ENCODE results near the gene PRKCB.

The PRKCB gene

DNA sequence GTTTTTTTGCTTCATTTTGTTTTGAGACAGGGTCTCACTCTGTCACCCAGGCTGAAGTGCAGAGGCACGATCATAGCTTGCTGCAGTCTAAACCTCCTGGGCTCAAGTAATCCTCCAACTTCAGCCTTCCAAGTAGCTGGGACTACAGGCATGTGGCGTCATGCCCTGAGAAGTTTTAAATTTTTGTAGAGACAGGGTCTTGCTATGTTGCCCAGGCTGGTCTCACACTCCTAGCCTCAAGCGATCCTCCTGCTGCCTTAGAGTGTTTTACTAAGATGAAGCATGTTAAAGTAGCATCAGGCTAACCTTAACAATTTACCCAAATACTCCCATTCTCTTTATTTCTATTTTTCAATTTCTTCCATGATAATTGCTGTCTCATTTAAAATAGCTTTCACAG, 371.1 kb downstream of the PRKCB start:
- Histone ChIP-seq H3K27ac (ENCODE audit: extremely low read depth, low read depth, low read length) (no peak overlapping the region), H3K9me3 (ENCODE audit: control insufficient read depth, insufficient read depth, low read depth, low read length) (no peaks in the 10 kb centered on the region), H3K4me1 (ENCODE audit: control insufficient read depth, insufficient read depth, low read length) (no peaks in the 10 kb centered on the region), H3K36me3 (ENCODE audit: control insufficient read depth in 2 of 2, insufficient read depth in 1 of 2, low read length in 2 of 2) (no peaks in the 10 kb centered on the region), H3K4me3 (ENCODE audit: low read depth, low read length) (no peak overlapping the region)
- POLR2A ChIA-PET = no interaction called here
- CTCF ChIA-PET = interaction anchor here (0.6 kb wide), 1 partner anchor 165 kb away, joined by 3 read pairs; no protein-coding TSS in a partner anchor
- TF ChIP-seq ZNF529 (tag by site-specific recombination; IDR thresholded peaks at IDR 0.05; ENCODE audit: insufficient replicate concordance) = no peak
- TF ChIP-seq, protein P1, sequence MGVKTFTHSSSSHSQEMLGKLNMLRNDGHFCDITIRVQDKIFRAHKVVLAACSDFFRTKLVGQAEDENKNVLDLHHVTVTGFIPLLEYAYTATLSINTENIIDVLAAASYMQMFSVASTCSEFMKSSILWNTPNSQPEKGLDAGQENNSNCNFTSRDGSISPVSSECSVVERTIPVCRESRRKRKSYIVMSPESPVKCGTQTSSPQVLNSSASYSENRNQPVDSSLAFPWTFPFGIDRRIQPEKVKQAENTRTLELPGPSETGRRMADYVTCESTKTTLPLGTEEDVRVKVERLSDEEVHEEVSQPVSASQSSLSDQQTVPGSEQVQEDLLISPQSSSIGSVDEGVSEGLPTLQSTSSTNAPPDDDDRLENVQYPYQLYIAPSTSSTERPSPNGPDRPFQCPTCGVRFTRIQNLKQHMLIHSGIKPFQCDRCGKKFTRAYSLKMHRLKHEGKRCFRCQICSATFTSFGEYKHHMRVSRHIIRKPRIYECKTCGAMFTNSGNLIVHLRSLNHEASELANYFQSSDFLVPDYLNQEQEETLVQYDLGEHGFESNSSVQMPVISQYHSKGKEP (tag by site-specific recombination; IDR thresholded peaks at IDR 0.05) = no peak
- TF ChIP-seq ZNF426 (tag by site-specific recombination; IDR thresholded peaks at IDR 0.05) = no peak
- TF ChIP-seq, protein P2, sequence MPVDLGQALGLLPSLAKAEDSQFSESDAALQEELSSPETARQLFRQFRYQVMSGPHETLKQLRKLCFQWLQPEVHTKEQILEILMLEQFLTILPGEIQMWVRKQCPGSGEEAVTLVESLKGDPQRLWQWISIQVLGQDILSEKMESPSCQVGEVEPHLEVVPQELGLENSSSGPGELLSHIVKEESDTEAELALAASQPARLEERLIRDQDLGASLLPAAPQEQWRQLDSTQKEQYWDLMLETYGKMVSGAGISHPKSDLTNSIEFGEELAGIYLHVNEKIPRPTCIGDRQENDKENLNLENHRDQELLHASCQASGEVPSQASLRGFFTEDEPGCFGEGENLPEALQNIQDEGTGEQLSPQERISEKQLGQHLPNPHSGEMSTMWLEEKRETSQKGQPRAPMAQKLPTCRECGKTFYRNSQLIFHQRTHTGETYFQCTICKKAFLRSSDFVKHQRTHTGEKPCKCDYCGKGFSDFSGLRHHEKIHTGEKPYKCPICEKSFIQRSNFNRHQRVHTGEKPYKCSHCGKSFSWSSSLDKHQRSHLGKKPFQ (tag by site-specific recombination; IDR thresholded peaks at IDR 0.05) = no peak
- TF ChIP-seq ZNF654 (tag by site-specific recombination; IDR thresholded peaks at IDR 0.05; ENCODE audit: low read depth) = no peak
- no peak for TF ChIP-seq ZNF394 (tag by site-specific recombination; IDR thresholded peaks at IDR 0.05; ENCODE audit: borderline replicate concordance)
- TF ChIP-seq ZNF677 (tag by site-specific recombination; IDR thresholded peaks at IDR 0.05) = no peak
- no peak for TF ChIP-seq ZNF223 (tag by site-specific recombination; IDR thresholded peaks at IDR 0.05)
- TF ChIP-seq SP3 (tag by site-specific recombination; IDR thresholded peaks at IDR 0.05) = no peak
- no peak for TF ChIP-seq ZBTB48 (tag by site-specific recombination; IDR thresholded peaks at IDR 0.05)
- TF ChIP-seq ZNF621 (tag by site-specific recombination; IDR thresholded peaks at IDR 0.05) = no peak
- TF ChIP-seq ZNF341 (tag by site-specific recombination; IDR thresholded peaks at IDR 0.05; ENCODE audit: low read depth) = no peak
- TF ChIP-seq ZNF324 (tag by site-specific recombination; IDR thresholded peaks at IDR 0.05) = no peak
- no peak for TF ChIP-seq ZNF626 (tag by site-specific recombination; IDR thresholded peaks at IDR 0.05)
- TF ChIP-seq IKZF3 (tag by site-specific recombination; IDR thresholded peaks at IDR 0.05) = no peak
- no peak for TF ChIP-seq ZNF768 (tag by site-specific recombination; IDR thresholded peaks at IDR 0.05)
- TF ChIP-seq ZFP3 (tag by site-specific recombination; IDR thresholded peaks at IDR 0.05; ENCODE audit: low read depth) = no peak
- no peak for TF ChIP-seq ZNF544 (tag by site-specific recombination; IDR thresholded peaks at IDR 0.05)
- TF ChIP-seq ZBTB20 (tag by site-specific recombination; IDR thresholded peaks at IDR 0.05) = no peak
- TF ChIP-seq ZNF473 (tag by site-specific recombination; IDR thresholded peaks at IDR 0.05) = no peak

DNA sequence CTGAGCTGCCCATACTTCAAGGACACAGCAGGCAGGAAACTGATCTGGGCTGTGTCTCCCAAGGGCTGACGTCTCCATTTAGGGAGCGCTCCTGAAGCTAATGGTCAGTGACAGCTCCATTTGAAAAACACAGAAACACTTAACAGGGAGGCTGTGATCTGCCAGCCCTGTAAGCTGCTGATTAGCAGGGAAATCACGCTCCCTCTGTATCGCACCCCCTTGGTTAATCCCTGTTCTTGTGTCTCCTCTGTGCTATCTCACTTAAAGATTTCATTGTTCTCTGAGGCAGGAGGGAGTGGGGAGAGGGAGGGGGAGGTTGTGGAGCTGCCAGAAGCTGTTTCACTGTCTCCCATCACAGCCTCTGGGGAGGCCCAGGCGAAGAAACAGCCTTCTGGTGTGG, 372.9 kb downstream of the PRKCB start:
- H3K4me3 ChIP-seq (ENCODE audit: low read depth, low read length) = no peak overlapping the region
- H3K27ac ChIP-seq (ENCODE audit: extremely low read depth, low read depth, low read length) = no peak overlapping the region
- TF ChIP-seq ZNF121 (tag by site-specific recombination; IDR thresholded peaks at IDR 0.05) (no peak), KLF1 (tag by site-specific recombination; IDR thresholded peaks at IDR 0.05) (no peak), MZF1 (tag by site-specific recombination; IDR thresholded peaks at IDR 0.05; ENCODE audit: borderline replicate concordance) (no peak)
- TF ChIP-seq, protein P1 (tag by site-specific recombination; IDR thresholded peaks at IDR 0.05) = no peak
- TF ChIP-seq, protein P3, sequence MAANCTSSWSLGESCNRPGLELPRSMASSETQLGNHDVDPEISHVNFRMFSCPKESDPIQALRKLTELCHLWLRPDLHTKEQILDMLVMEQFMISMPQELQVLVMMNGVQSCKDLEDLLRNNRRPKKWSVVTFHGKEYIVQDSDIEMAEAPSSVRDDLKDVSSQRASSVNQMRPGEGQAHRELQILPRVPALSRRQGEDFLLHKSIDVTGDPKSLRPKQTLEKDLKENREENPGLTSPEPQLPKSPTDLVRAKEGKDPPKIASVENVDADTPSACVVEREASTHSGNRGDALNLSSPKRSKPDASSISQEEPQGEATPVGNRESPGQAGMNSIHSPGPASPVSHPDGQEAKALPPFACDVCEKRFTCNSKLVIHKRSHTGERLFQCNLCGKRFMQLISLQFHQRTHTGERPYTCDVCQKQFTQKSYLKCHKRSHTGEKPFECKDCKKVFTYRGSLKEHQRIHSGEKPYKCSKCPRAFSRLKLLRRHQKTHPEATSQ (tag by site-specific recombination; IDR thresholded peaks at IDR 0.05) = no peak
- H3K9me3 ChIP-seq (ENCODE audit: control insufficient read depth, insufficient read depth, low read depth, low read length) = no peaks in the 10 kb centered on the region
- ChIA-PET CTCF (interaction anchor here (0.5 to 1.5 kb wide), 3 partner anchors 14 to 1376 kb away, joined by 3 to 4 read pairs (median 4); no protein-coding TSS in a partner anchor), POLR2A (no interaction called here)
- H3K4me1 ChIP-seq (ENCODE audit: control insufficient read depth, insufficient read depth, low read length) = no peaks in the 10 kb centered on the region
- no peaks in the 10 kb centered on the region for H3K36me3 ChIP-seq (ENCODE audit: control insufficient read depth in 2 of 2, insufficient read depth in 1 of 2, low read length in 2 of 2)

Data from HEK293 (cell line).